OCI-LY7 (cell line): ENCODE measurements around the gene GABRG3. TPM values are rescaled to one million over a fixed set of nuclear protein-coding genes. Genes with fewer than 3 reads are reported as not detected.

ENCODE experiments used
- BruUV-seq: library from RNA; stranded (reverse); fragments of 400-500 nt; replicated peaks from 2 replicates; lab custom pipeline; 2021; lab: Mats Ljungman, UMichigan
- CTCF ChIA-PET: fragments of 300-600 bp; sonication (Branson Sonifier 250); formaldehyde crosslinking; loops from one replicate; lab custom pipeline; 2022; ENCODE audit warnings: antibody characterized with exemption; ENCODE audit not compliant: unreplicated experiment; lab: Charles Lee
- POLR2A ChIA-PET: fragments of 300-600 bp; sonication (Branson Sonifier 250); formaldehyde crosslinking; loops from one replicate; lab custom pipeline; 2022; ENCODE audit warnings: antibody characterized with exemption; lab: Charles Lee
- DNase-seq: peaks from one replicate; pipeline ENCODE4 v3.0.0-alpha.2; 2015; ENCODE audit warnings: low spot score
- H2AFZ ChIP-seq: fragments of 200-600 bp; sonication (generic), shearing (Covaris generic); 2 replicates; pipeline ENCODE4 v1.6.1; 2014; ENCODE audit warnings: mild to moderate bottlenecking, antibody characterized with exemption, low read length, moderate library complexity
- H3K27ac ChIP-seq: fragments of 200-600 bp; sonication (generic); 2 replicates; pipeline ENCODE4 v1.5.1; 2014; ENCODE audit warnings: mixed run types, low read depth, mild to moderate bottlenecking, moderate library complexity, low read length, inconsistent platforms; ENCODE audit not compliant: poor library complexity, severe bottlenecking
- H3K36me3 ChIP-seq: fragments of 200-600 bp; sonication (generic); 2 replicates; pipeline ENCODE4 v1.6.1; 2014; ENCODE audit warnings: mild to moderate bottlenecking, antibody characterized with exemption, low read length, moderate library complexity, mixed read lengths; ENCODE audit not compliant: insufficient read depth
- H3K4me1 ChIP-seq: fragments of 200-600 bp; sonication (generic); 2 replicates; pipeline ENCODE4 v1.5.1; 2014; ENCODE audit warnings: mild to moderate bottlenecking, low read length; ENCODE audit not compliant: insufficient read depth, poor library complexity, severe bottlenecking
- H3K4me2 ChIP-seq: fragments of 200-600 bp; sonication (generic); 2 replicates; pipeline ENCODE4 v1.6.1; 2014; ENCODE audit warnings: mild to moderate bottlenecking, low read length
- H3K4me3 ChIP-seq: fragments of 200-600 bp; sonication (generic); 2 replicates; pipeline ENCODE4 v1.5.1; 2014; ENCODE audit warnings: mild to moderate bottlenecking, low read depth, low read length; ENCODE audit not compliant: poor library complexity, severe bottlenecking
- H3K79me2 ChIP-seq: fragments of 200-600 bp; sonication (generic); 2 replicates; pipeline ENCODE4 v1.6.1; 2016; ENCODE audit warnings: low read depth, mild to moderate bottlenecking, low read length, moderate library complexity, mixed read lengths; ENCODE audit not compliant: insufficient read depth
- H3K9me2 ChIP-seq: fragments of 200-600 bp; sonication (generic); 2 replicates; pipeline ENCODE4 v1.6.1; 2016; ENCODE audit warnings: mild to moderate bottlenecking, low read length, mixed read lengths; ENCODE audit not compliant: insufficient read depth
- H3K9me3 ChIP-seq: fragments of 200-600 bp; sonication (generic); 2 replicates; pipeline ENCODE4 v1.6.1; 2014; ENCODE audit warnings: mild to moderate bottlenecking, mixed run types, low read length, mixed read lengths
- H4K20me1 ChIP-seq: fragments of 200-600 bp; sonication (generic); 2 replicates; pipeline ENCODE4 v1.6.1; 2014; ENCODE audit warnings: mild to moderate bottlenecking, antibody characterized with exemption, low read length, moderate library complexity, mixed read lengths; ENCODE audit not compliant: insufficient read depth
- EZH2phosphoT487 ChIP-seq: fragments of 200-600 bp; sonication (generic); IDR thresholded peaks from 2 replicates; pipeline ENCODE4 v1.6.1; 2018; ENCODE audit warnings: low read depth, borderline replicate concordance, mild to moderate bottlenecking, mixed run types, antibody characterized with exemption, low read length, moderate library complexity, mixed read lengths
- intact Hi-C: fragments of 100-400 bp; cut with micrococcal nuclease; formaldehyde crosslinking; loops from one replicate; pipeline ENCODE4 v1.10.0; 2022; ENCODE audit not compliant: unreplicated experiment
- total RNA-seq, 2 experiments: library from RNA; depleted of rRNA in 1 of 2; stranded (reverse); fragments of >200 nt in 1 of 2; shearing (Covaris generic) in 1 of 2; gene quantifications; 2 replicates each; pipeline ENCODE4 v1.2.3, GENCODE V29; 2014 to 2022
- TF ChIP-seq, protein P1 (sequence below): fragments of 200-600 bp; sonication (generic); conservative IDR thresholded peaks from 2 replicates; pipeline ENCODE4 v1.5.1; 2014; ENCODE audit warnings: mild to moderate bottlenecking, antibody characterized with exemption, low read length, moderate library complexity, mixed read lengths

Gene GABRG3
- total RNA-seq, 2 experiments from 2014 or later: not detected

DNA sequence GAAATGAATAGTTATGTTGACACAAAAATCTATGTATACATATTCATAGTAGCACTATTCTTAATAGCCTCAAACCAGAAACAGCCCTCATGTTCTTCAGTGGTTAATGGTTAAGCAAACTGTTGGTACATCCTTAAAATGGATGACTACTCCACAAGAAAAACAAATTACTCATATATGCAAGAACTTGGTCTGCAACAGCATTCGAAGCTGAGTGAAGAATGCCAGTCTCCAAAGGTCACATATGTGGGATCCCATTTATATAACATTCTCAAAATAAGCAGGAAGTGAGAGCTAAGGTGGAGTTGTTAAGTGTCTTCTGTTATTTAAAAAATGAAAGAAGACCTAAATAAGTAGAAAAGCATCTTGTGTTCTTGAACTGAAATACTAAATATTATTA, 365.7 kb downstream of the GABRG3 start:
- TF ChIP-seq EZH2phosphoT487: no peak
- TF ChIP-seq, protein P1, sequence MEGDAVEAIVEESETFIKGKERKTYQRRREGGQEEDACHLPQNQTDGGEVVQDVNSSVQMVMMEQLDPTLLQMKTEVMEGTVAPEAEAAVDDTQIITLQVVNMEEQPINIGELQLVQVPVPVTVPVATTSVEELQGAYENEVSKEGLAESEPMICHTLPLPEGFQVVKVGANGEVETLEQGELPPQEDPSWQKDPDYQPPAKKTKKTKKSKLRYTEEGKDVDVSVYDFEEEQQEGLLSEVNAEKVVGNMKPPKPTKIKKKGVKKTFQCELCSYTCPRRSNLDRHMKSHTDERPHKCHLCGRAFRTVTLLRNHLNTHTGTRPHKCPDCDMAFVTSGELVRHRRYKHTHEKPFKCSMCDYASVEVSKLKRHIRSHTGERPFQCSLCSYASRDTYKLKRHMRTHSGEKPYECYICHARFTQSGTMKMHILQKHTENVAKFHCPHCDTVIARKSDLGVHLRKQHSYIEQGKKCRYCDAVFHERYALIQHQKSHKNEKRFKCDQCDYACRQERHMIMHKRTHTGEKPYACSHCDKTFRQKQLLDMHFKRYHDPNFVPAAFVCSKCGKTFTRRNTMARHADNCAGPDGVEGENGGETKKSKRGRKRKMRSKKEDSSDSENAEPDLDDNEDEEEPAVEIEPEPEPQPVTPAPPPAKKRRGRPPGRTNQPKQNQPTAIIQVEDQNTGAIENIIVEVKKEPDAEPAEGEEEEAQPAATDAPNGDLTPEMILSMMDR: no peak
- ChIA-PET CTCF (no interaction called here), POLR2A (no interaction called here)
- Histone ChIP-seq H3K4me1 (no peaks in the 10 kb centered on the region), H3K9me3 (no peaks in the 10 kb centered on the region), H3K9me2 (no peaks in the 10 kb centered on the region), H3K27ac (no peak overlapping the region), H3K4me2 (no peak overlapping the region), H3K36me3 (no peaks in the 10 kb centered on the region), H3K4me3 (no peak overlapping the region), H3K79me2 (no peaks in the 10 kb centered on the region), H4K20me1 (no peaks in the 10 kb centered on the region), H2AFZ (no peak overlapping the region)
- no peak for DNase-seq
- intact Hi-C loops: no loop called here
- no TSS peak for BruUV-seq

DNA sequence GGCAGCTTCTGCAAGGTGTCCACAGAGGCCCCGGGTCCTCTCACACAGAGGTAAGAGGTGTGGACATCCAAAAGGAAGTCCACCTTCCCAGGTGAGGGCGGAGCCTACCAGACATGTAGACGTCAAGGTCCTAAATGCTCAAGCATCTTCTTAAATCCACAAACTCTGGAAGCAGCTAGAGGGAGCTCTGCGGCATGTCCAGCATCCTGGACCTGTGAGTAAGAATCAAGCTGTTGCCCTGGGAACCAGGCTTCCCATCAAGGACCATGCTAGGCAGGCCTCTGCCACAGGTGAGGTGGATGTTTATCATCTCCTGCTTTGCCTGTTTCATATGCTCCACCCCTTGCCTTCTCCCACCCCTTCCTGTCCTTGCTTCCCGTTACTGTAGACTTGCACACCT, 368.2 kb downstream of the GABRG3 start:
- no peak for DNase-seq
- Histone ChIP-seq H3K79me2 (no peaks in the 10 kb centered on the region), H3K9me2 (no peaks in the 10 kb centered on the region), H3K4me1 (no peaks in the 10 kb centered on the region), H2AFZ (no peak overlapping the region), H4K20me1 (no peaks in the 10 kb centered on the region), H3K4me3 (no peak overlapping the region), H3K9me3 (no peaks in the 10 kb centered on the region), H3K36me3 (no peaks in the 10 kb centered on the region), H3K4me2 (no peak overlapping the region), H3K27ac (no peak overlapping the region)
- ChIA-PET CTCF (no interaction called here), POLR2A (no interaction called here)
- intact Hi-C loops: no loop called here
- no peak for TF ChIP-seq EZH2phosphoT487
- TF ChIP-seq, protein P1: no peak
- BruUV-seq: no TSS peak

DNA sequence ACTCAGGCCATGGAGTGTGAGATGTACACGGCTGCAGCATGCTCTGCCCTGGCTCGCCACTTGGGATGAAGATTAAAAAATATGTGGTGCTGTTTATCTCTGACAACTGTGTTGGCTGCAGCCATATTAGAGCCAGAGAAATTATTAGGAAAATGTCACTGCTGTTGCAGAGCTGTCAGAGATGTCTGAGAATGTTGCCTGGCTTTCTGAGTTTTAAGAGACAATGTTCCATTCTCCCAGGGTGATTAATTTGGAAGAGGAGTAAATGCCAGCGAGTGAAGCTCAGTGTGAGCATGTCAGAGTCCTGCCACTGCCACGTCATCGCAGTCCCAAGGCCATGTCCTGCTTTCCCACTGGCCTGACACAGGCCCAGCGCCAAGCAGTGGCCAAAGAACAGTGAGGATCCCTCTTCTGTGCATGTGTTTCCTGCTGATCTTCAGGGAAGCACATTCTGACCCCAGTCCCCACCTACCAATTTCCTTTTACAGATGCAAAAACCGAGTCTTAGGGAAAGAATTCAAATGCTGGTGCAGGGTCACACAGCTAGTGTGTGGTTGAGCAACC, 370.9 kb downstream of the GABRG3 start:
- no peak overlapping the region for H3K27ac ChIP-seq
- H2AFZ ChIP-seq: no peak overlapping the region
- TF ChIP-seq, protein P1: no peak
- TF ChIP-seq EZH2phosphoT487: no peak
- H4K20me1 ChIP-seq: no peaks in the 10 kb centered on the region
- DNase-seq: no peak
- no peak overlapping the region for H3K4me2 ChIP-seq
- H3K79me2 ChIP-seq: no peaks in the 10 kb centered on the region
- CTCF ChIA-PET: no interaction called here
- no peaks in the 10 kb centered on the region for H3K9me3 ChIP-seq
- no peaks in the 10 kb centered on the region for H3K4me1 ChIP-seq
- no TSS peak for BruUV-seq
- H3K4me3 ChIP-seq: no peak overlapping the region
- no peaks in the 10 kb centered on the region for H3K9me2 ChIP-seq
- POLR2A ChIA-PET: no interaction called here
- intact Hi-C loops: no loop called here
- no peaks in the 10 kb centered on the region for H3K36me3 ChIP-seq
